ENCODE measurements around the gene NUDT16. TPM values are rescaled to one million over a fixed set of nuclear protein-coding genes. Genes with fewer than 3 reads are reported as not detected.
"Not testable (repeated sequence)": the region's sequence is repeated elsewhere in the genome, so short reads cannot be mapped to it uniquely, and the experiment has no call there.

The NUDT16 gene
- total RNA-seq, 1 experiment from 2014 or later = 42.0 TPM

- H3K4me1 Mint-ChIP-seq (ENCODE audit: low read depth, unreplicated experiment) = no peaks in the 10 kb centered on the region
- no TSS peak for BruUV-seq (replicated peaks)
Measured at GRCh38 chr3:131370935-131371687, 10.5 kb upstream of the NUDT16 start.

GRCh38 chr3:131371688-131372066 lies 9.9 kb upstream of the NUDT16 start:
- no peaks in the 10 kb centered on the region for H3K9me3 Mint-ChIP-seq (ENCODE audit: low read depth, unreplicated experiment)
- H3K4me1 Mint-ChIP-seq (ENCODE audit: low read depth, unreplicated experiment) = no peaks in the 10 kb centered on the region
- CTCF ChIA-PET = interaction anchor here (1.0 kb wide), 1 partner anchor 10 kb away, joined by 3 read pairs; the partner anchor contains the start of gene NUDT16
- H3K4me3 Mint-ChIP-seq (ENCODE audit: low read depth, unreplicated experiment) = no peak overlapping the region
- TF ChIP-seq CTCF (IDR thresholded peaks at IDR 0.05; ENCODE audit: unreplicated experiment) = no peak
- H3K36me3 Mint-ChIP-seq (ENCODE audit: insufficient read depth, unreplicated experiment) = no peaks in the 10 kb centered on the region
- H3K27ac Mint-ChIP-seq (ENCODE audit: unreplicated experiment) = no peak overlapping the region
- H3K27me3 Mint-ChIP-seq (ENCODE audit: unreplicated experiment) = no peaks in the 10 kb centered on the region
- DNase-seq = no peak
- intact Hi-C loops (cut with micrococcal nuclease; ENCODE audit: unreplicated experiment) = no loop called here
- no TSS peak for BruUV-seq (replicated peaks)

More at GRCh38 chr3:131370935-131371687, 10.5 kb upstream of the NUDT16 start:
- CTCF ChIA-PET = interaction anchor here (1.0 kb wide), 1 partner anchor 10 kb away, joined by 3 read pairs; the partner anchor contains the start of gene NUDT16
- H3K27ac Mint-ChIP-seq (ENCODE audit: unreplicated experiment) = no peak overlapping the region
- H3K9me3 Mint-ChIP-seq (ENCODE audit: low read depth, unreplicated experiment) = no peaks in the 10 kb centered on the region
- no peak overlapping the region for H3K4me3 Mint-ChIP-seq (ENCODE audit: low read depth, unreplicated experiment)
- no peak for TF ChIP-seq CTCF (IDR thresholded peaks at IDR 0.05; ENCODE audit: unreplicated experiment)
- no peaks in the 10 kb centered on the region for H3K27me3 Mint-ChIP-seq (ENCODE audit: unreplicated experiment)
- DNase-seq = no peak
- no peaks in the 10 kb centered on the region for H3K36me3 Mint-ChIP-seq (ENCODE audit: insufficient read depth, unreplicated experiment)
- intact Hi-C loops (cut with micrococcal nuclease; ENCODE audit: unreplicated experiment) = no loop called here

- H3K36me3 Mint-ChIP-seq (ENCODE audit: insufficient read depth, unreplicated experiment) = no peaks in the 10 kb centered on the region
- intact Hi-C loops (cut with micrococcal nuclease; ENCODE audit: unreplicated experiment) = no loop called here
- no peaks in the 10 kb centered on the region for H3K9me3 Mint-ChIP-seq (ENCODE audit: low read depth, unreplicated experiment)
- H3K4me3 Mint-ChIP-seq (ENCODE audit: low read depth, unreplicated experiment) = no peak overlapping the region
- H3K4me1 Mint-ChIP-seq (ENCODE audit: low read depth, unreplicated experiment) = no peaks in the 10 kb centered on the region
- H3K27ac Mint-ChIP-seq (ENCODE audit: unreplicated experiment) = no peak overlapping the region
- no TSS peak for BruUV-seq (replicated peaks)
- CTCF ChIA-PET = no interaction called here
- no peak for DNase-seq
- no peak for TF ChIP-seq CTCF (IDR thresholded peaks at IDR 0.05; ENCODE audit: unreplicated experiment)
- H3K27me3 Mint-ChIP-seq (ENCODE audit: unreplicated experiment) = no peaks in the 10 kb centered on the region
Measured at GRCh38 chr3:131374741-131375140, 6.8 kb upstream of the NUDT16 start.

GRCh38 chr3:131380821-131381444 lies 641 bp upstream of the NUDT16 start:
- Mint-ChIP-seq H3K4me3 (ENCODE audit: low read depth, unreplicated experiment) (peak overlapping the region; percentile 84), H3K27ac (ENCODE audit: unreplicated experiment) (peak overlapping the region; percentile 78), H3K4me1 (ENCODE audit: low read depth, unreplicated experiment) (peaks cover 18% of the 10 kb centered on the region), H3K36me3 (ENCODE audit: insufficient read depth, unreplicated experiment) (peaks cover 23% of the 10 kb centered on the region)
- H3K9me3 Mint-ChIP-seq (ENCODE audit: low read depth, unreplicated experiment); DNase-seq; H3K27me3 Mint-ChIP-seq (ENCODE audit: unreplicated experiment); BruUV-seq (replicated peaks): not testable (repeated sequence)
- CTCF ChIA-PET = interaction anchor here (0.6 to 1.6 kb wide), 6 partner anchors 10 to 487 kb away, joined by 3 to 7 read pairs (median 4); partner anchors contain the start of gene ATP2C1
- intact Hi-C loops (cut with micrococcal nuclease; ENCODE audit: unreplicated experiment) = loop anchor here (2.0 kb wide), 1 partner anchor 20 kb away; no protein-coding TSS in a partner anchor

Data from Calu3 (cell line).